GM12874 (cell line): ENCODE measurements around the gene FNDC1.
A peak's percentile ranks its signal among the peaks of the same experiment; 100 is the strongest.

Source experiments
- CTCF ChIP-seq: IDR thresholded peaks from 2 replicates; pipeline ENCODE4 v1.5.1; 2011; ENCODE audit warnings: low read depth, mild to moderate bottlenecking, control low read depth, low read length, moderate library complexity; ENCODE audit not compliant: insufficient read depth

Gene FNDC1

GRCh38 chr6:159142531-159142930, 26.7 kb upstream of the FNDC1 start:
- no peak for TF ChIP-seq CTCF

- TF ChIP-seq CTCF: no peak
These were observed 20.6 kb upstream of the FNDC1 start for GRCh38 chr6:159148641-159149040.

GRCh38 chr6:159149641-159150040, 19.6 kb upstream of the FNDC1 start:
- TF ChIP-seq CTCF: no peak

GRCh38 chr6:159151266-159151855, 17.8 kb upstream of the FNDC1 start:
- TF ChIP-seq CTCF: peak; percentile 83

- TF ChIP-seq CTCF: no peak
These were observed 17.2 kb upstream of the FNDC1 start for GRCh38 chr6:159152041-159152440.

GRCh38 chr6:159152782-159153181, 16.4 kb upstream of the FNDC1 start:
- no peak for TF ChIP-seq CTCF

GRCh38 chr6:159155679-159156078, 13.5 kb upstream of the FNDC1 start:
- TF ChIP-seq CTCF: no peak
